Activated T-cell treated with anti-CD3 and anti-CD28 coated beads for 48 hours (primary cell): ENCODE results near the gene CDH8.
"Not testable (repeated sequence)": the region's sequence is repeated elsewhere in the genome, so short reads cannot be mapped to it uniquely, and the experiment has no call there.

Experiments
- DNase-seq: peaks from one replicate; pipeline ENCODE4 v3.0.0-alpha.2; 2020; ENCODE audit warnings: low read depth

Gene CDH8

DNA sequence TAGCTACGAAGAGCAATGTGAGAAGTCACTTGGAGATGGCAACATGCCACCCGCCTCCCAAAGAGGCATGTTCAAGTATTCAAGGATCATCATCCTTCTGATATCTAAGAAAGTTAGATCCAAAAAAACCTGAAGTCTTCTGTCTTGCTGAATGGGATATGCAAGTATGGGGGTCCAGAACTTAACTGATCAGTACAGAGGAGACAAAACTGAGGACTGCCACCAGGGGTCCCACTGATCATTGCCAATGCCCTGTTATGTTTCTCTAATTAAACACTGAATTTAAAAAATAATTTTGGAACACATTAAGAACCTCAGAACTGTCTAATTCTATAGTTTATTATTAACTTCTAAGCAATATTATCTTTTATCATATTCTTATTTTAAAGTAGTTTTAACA lies 99.7 kb downstream of the CDH8 start:
- no peak for DNase-seq

DNA sequence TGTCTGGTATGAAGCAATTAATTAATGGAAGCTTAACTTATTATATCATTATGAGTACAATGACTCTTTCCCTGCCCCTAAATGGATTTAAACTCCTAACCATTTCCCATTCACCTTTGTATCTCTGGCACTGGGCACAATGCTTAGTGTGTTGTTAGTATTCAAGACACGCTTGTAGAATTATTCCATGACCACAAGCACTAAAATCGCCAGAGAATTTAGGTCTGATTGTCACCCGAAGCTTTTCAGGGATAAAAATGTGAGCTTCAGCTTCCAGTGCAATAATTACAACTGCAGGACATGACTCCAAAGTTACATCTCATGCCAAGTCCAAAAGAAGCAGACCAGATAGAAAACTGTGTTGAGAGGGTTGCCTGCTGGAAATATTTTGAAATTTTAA lies 101.6 kb downstream of the CDH8 start:
- no peak for DNase-seq

DNA sequence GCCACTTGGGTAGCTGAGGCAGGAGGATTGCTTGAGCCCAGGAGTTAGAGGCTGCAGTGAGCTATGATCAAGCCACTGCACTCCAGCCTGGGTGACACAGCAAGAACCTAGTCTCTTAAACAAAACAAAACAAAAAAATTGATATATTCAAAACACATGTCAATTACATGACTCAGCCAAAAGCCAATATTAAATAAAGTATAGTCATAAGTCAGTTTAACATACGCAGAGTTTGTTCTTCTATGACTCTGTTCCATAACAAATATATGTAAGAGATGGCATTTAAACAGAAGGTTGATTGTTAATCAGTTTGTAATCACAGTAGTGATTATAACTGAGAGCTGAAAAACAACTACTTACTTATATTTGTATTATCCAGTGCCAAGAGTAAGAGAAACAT lies 106.5 kb downstream of the CDH8 start:
- DNase-seq = no peak

DNA sequence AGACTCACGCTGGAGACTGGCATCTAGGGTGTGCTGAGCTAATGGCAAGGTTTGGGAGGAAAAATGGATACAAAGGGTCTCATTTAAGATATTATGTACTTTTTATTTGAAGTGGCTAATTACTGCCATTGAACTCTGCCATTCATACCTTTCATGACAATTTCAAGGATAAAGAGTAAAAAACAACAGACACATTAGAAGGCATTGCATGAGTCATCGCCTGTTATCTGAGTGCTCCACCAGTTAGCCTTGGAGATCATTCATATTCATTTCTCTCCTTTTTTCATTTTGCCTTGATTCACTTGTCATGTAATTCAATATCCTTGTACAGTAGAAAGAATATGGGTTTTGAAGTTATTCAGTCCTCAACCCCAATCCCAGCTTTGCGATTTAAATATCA lies 109.5 kb downstream of the CDH8 start:
- no peak for DNase-seq

DNA sequence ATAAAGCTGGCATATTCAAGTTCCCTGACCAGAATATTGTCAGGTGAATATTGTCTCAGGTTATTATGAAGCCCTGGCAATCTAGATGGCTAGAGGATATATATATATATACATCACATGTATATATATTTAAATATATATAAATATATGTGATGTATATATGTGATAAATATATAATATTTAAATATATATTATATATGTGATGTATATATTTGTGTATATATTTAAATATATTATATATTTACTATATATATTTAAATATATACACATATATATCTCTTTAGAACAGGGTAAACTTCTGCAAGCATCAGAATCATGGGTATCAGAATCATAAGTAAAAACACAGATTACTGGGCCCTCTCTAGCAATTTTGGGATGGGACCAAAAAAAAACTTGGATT lies 112.6 kb downstream of the CDH8 start:
- DNase-seq = no peak

DNA sequence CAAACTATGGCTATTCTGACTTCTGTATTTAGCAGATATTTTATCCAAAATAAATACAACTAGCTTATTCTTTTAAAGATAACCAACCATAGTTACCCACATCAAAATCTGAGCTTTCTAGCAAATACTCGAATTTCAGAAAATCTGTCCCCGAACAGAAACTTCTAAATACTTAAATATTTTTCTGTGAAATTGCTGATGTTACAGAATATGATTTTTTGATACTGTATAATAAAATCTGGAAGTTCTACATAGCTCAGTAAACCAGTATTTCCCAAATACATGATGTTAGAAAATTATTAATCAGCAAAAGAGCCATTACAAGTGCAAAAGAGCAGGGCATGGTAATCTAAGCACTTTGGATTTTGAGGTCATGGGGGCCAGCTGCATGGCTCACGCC lies 114.9 kb downstream of the CDH8 start:
- no peak for DNase-seq

DNA sequence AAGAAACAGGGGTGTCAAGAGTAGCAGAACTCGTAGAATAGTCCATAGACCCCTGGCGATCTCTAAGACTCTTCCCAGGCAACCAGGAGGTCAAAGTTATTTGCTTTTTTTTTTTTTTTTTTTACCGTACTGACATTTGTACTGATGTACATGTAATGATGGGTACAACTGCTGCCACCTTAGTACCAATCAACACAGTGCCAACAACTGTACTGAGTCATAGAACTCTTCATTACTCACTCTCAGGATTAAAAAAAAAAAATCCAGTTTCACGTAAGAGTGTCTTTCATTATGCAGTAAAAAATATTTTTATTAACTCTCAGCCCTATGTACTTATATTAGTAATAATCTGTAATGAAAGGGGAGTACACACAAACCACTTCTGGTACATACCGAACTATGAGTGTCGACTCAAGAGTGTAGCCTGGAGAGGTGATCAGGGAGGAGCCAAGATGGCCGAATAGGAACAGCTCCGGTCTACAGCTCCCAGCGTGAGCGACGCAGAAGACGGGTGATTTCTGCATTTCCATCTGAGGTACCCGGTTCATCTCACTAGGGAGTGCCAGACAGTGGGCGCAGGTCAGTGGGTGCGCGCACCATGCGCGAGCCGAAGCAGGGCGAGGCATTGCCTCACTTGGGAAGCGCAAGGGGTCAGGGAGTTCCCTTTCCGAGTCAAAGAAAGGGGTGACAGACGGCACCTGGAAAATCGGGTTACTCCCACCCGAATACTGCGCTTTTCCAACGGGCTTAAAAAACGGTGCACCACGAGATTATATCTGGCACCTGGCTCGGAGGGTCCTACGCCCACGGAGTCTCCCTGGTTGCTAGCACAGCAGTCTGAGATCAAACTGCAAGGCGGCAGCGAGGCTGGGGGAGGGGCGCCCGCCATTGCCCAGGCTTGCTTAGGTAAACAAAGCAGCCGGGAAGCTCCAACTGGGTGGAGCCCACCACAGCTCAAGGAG lies 118.1 kb downstream of the CDH8 start:
- not testable (repeated sequence) for DNase-seq

DNA sequence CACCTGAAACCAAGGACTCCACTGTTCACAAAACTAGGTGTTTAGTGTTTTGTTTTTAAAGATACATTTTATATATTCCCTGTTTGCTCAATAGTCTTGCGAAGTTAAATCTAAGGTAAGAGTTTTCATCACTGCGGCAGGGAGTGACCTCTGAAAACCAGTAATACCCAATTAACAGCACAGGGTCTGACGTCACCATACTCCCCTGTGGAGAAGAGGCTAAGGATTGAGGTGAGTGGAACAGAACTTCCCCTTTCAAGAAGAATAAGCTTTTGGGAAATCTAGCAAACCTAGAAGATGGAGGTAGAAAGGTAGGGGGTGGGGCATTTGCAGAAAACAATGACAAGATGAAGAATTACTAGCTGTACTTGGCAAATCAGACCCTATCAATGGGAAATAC lies 120.7 kb downstream of the CDH8 start:
- no peak for DNase-seq

DNA sequence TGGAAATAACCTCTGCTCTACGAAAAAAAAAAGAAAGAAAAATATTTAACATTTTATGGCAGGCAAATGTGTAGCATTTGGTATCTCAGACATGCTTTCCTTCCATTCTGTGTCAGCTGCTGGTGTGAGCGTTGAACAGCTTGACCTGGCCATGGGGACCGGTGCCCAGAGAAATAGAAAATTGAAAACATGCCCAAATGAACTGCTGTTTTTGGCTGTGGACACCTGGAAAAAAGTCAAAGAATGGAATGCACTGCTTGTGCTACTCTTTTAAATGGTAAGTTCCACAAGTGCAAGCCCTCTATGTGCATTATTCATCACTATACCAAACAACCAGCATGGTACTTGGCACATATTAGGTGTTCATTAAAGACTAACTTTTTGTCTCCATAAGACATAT lies 127.2 kb downstream of the CDH8 start:
- DNase-seq = no peak

DNA sequence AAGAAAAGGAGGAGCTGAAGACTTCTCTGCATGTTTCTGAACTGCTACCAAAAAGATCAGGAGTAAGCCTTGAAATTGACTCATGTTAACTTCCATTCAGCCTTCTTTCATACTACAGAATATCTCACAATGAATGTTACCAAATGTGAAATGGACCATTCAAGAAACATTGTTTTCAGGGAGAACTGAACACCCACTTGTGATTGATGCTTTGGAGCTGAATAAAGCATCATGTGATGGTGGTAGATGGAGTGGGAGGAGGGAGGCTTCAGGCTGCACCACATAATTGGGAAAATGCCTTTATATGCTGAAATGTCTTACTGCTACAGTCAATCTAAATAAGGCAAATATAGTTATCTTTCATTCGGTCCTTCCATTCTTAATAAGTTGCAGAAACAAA lies 127.8 kb downstream of the CDH8 start:
- no peak for DNase-seq

DNA sequence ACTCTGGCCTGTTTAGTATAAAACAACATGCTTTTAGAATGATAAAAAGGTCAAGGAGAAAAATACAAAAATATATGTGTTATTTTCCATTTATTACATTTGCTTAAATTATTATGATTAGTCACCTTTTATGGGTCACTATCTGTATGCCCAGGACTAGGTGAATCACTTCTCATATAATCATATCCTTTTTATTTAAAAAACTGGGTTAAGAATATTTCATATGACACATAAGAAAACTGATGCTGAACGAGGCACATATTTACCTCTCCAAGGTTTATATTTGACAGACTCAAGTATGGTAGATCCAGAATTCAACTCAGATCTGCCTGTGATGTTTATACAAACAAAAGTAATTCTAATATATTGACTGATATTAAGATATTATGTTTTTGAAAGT lies 134.5 kb downstream of the CDH8 start:
- no peak for DNase-seq

DNA sequence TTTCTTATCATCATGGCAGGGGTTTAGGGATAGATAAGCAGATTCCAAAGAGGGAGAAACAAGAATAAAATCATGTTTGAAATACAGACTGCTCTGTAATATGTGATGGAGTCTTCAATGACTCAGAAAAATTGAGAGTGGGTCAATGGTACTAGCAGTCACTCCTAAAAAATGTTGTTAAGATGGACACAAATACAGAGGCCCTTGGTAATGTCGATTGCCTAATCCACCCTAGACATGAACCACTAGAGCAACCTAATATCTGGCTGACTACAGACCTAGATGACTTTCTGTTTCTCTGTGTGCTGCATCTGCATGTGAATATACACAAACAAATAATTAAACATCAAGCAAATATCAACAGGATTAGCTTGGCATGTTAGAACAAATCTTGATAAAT lies 135.8 kb downstream of the CDH8 start:
- DNase-seq = no peak

DNA sequence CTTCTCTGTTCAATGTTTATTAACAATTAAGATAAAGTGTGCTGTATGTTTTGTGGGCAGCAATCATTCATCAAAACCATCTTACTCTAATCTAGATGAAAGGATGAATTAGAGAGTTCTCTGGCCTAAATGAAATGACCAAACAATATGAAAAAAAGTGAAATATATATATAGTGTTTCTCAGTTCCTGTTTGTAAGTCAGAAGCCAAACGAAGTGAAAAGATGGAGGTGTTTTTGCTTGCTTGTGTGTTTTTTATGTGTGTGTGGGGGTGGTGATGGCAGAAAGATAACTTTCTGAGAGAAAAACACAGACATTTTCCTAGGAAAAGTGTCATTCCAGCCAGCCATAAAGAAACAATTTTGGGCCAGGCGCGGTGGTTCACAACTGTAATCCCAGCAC lies 138.6 kb downstream of the CDH8 start:
- no peak for DNase-seq

DNA sequence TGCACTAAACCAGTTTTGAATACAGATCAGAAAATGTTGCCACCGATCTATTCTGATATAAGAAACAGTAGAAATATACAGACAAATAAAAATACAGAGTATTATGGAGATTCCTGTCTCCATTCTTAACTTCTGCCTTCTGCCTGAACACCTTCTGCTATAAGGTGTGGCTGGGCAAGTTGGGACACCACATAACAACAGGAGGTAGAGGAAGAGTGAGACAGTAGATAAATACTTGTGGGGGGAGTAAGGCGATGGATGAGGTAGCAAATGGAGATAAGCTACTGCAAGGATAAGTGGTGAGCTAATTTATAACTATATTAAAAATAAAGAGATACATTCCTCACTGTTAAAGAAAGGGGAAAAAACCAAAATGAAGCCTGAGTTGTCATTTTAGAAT lies 143.7 kb downstream of the CDH8 start:
- DNase-seq = no peak

DNA sequence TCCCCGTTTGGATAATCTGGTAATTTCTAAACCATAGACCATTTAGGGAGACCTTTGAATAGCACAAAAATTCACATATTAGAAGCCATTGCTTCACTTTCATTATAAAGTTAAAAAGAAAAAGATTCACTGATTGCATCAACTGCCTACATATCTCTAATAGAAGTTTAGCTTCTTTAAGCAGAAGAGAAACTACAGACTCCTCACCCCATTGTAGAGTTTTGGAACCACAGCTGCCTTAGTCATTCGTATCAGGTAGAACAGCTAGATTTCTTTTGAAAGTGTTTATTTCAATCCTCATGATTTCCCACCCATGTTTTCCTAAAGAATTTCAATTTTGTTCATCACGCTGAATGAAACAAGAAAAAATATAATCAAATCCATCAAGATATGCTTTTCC lies 144.8 kb downstream of the CDH8 start:
- no peak for DNase-seq

DNA sequence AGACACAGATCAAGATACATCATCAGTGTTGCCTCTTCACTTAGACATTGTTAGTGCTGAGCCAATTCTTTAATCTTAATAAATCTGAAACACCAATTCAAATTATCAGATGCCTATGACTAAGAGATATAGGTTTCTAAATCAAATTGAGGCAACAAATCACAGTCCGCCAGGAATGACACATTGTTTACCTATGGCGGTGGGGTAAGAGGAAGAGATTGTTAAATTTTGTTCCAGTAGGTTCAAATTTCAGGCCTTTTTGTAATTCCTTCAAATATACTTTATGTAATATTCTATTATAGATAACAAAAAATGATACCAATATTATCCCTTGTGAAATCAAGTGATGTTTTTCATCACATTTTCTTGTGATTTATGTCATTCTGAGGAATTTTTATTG lies 145.9 kb downstream of the CDH8 start:
- no peak for DNase-seq

DNA sequence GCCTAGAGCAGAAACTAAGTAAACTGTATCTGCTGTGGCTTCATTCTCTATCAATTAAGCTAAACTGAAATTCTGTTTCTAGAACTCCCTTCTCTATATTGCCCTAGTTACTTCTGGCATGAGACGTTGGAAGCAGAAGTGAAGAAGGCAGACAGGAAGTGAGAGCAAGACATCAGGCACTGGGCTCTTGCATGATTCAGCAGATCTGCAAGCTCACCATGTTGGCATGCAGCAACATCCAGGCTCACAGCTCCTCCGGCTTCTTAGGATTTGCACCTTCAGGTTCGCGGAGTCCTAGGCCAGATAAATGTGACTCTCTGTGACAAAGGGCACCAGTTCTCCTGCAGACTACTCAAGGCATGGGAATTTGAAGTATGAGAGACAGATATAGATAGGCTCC lies 148.3 kb downstream of the CDH8 start:
- DNase-seq = no peak

DNA sequence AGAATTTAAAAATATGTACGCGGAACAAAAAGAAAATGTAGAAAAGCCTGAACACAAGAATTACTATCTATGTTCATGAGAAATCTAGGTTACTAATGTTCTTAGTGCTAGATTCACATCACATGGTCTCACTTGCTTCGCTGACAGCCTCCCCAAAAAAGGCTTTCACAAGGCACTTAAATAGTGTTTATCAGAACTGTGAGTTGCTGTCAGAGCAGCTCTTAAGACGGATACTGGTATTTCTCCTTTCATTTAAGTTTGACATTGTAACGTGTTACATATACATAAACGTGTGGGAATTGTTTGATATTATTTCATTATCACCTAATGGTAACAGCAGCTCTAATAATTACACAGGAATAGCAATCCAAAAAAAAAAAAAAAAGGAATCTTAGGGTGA lies 150.9 kb downstream of the CDH8 start:
- DNase-seq = no peak

DNA sequence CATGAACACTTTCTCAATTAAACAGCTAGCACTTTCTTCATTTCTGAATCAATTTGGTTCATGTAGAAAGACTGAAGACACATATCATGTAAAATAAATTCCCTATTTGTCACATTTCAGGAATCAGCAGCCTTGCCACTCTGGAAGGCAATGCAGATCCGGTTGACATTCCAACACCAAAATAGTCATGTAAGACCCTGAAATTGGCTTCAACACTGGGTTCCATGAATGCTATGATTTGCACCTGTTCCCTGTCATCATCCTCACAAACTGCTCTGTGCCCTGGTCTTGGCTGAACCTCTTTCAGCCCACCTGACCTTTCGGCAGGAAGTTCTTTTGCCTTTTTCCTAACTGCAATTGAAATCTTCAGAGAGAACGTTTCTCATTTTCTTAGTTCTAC lies 156.9 kb downstream of the CDH8 start:
- DNase-seq = no peak

DNA sequence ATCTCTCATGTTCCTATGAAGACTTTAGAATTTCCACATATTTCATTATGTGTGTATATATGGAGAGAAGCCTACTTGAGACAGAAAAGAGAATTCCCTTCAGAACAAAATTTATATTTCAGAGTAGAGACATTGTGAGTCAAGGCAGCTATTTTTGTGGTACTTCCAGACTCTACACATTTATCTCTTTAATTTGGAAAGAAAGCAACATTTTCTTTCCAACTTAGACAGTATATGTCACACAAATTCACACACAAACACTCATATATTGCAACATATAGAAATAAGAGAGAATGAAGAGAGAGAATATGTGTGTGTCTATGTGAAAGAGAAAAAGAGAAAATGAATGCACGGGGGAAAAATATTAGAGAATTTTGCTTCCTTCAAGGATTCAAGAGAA lies 158.8 kb downstream of the CDH8 start:
- no peak for DNase-seq

DNA sequence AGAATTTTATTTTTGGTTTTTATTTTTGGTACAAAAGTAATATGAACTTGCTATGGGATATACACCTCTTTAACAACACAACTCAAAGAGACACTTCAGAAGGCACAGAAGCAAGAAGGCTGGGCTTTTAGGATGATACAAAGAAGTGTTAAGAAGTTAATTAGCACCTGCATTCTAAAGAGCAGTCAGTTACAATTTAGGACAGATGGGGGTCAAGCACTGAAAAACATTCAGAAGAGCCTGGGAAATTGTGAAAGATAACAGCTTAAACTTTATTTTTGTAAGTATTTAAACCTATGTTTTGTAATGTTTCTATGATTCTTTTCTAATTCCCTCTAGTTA lies 163.5 kb downstream of the CDH8 start:
- DNase-seq = no peak

DNA sequence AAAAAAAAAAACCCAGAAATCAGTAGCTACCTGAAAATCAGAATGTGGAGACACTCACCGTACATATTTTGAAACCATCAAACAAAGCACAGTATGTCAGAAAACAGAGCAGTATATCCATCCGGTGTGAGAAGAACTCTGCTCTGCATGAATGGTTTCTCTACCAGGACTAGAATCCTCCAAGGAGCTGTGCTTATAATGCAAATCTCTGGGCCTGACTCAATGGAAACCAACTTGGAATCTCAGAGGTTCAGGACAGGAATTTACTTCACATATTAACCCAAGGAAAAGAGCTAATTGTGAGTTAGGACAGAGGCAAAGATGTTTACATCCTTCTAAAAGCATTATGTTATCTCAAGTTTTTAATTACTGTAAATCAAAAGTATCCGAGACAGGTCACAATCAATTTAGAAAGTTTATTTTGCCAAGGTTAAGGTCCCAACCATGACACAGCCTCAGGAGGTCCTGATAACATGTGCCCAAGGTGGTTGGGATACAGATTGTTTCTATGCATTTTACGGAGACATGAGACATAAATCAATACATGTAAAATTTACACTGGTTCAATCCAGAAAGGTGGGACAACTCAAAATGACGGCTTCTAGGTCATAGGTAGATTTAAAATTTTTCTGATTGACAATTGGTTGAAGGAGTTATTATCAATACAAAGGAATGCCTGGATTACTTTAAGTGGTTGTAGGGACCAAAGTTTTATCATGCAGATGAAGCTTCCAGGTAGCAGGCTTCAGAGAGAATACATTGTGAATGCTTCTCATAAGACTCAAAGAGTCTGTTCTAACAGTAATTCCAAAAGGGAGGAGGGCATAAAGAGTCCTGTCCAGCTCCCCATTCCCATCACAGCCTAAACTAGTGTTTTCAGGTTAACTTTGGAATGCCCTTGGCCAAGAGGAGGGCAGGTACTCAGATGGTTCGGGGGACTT lies 164.1 kb downstream of the CDH8 start:
- no peak for DNase-seq
